ENCODE measurements around the gene ZNF593. TPM values are rescaled to one million over a fixed set of nuclear protein-coding genes. Genes with fewer than 3 reads are reported as not detected.
A peak's percentile ranks its signal among the peaks of the same experiment; 100 is the strongest.

ZNF593 gene
- total and polyA plus RNA-seq, 9 of the 15 experiments (the other 6 are each of a cell fraction or from before 2014, with no cell fraction given), result 9.8 to 334 (median 48.2) TPM

- Histone ChIP-seq H3K27me3 (ENCODE audit: control insufficient read depth in 2 of 2, insufficient read depth in 2 of 2, low read length in 2 of 2) (no peaks in the 10 kb centered on the region), H3K4me3 (no peak overlapping the region), H4K20me1 (replicated peaks; ENCODE audit: control insufficient read depth, insufficient read depth, low read length) (no peaks in the 10 kb centered on the region), H3K9me3 (replicated peaks; ENCODE audit: control insufficient read depth, insufficient read depth, low read depth, low read length) (no peaks in the 10 kb centered on the region), H2AFZ (ENCODE audit: low read depth, low read length) (peak overlapping the region; percentile 67), H3K4me1 (replicated peaks in 1 of 2; ENCODE audit: control insufficient read depth in 2 of 2, insufficient read depth in 2 of 2, low read length in 2 of 2) (peaks cover 23 to 40% of the 10 kb centered on the region in 2 experiments), H3K79me2 (ENCODE audit: control insufficient read depth, insufficient read depth, low read length) (peaks cover 6% of the 10 kb centered on the region; the same call in 2 of the 3 replicates), H3K27ac (ENCODE audit: extremely low read depth, low read depth, low read length) (peak overlapping the region; percentile 7; the same call in 1 of the 3 replicates), H3K36me3 (ENCODE audit: control insufficient read depth, insufficient read depth, low read length) (no peaks in the 10 kb centered on the region), H3K9ac (ENCODE audit: insufficient read depth in 1 of 2, low read depth in 2 of 2, low read length in 2 of 2) (peak overlapping the region in 1 of 2 experiments; percentile 69; a peak in 1 of 4 replicates), H3K4me2 (ENCODE audit: insufficient read depth, low read length) (no peak overlapping the region; the same call in 1 of the 2 replicates), H3K9me1 (ENCODE audit: control insufficient read depth, insufficient read depth, low read length) (no peaks in the 10 kb centered on the region)
- in situ Hi-C loops (cut with MboI), result no loop called here
- FAIRE-seq (no peak), ATAC-seq (no peak), DNase-seq (ENCODE audit: extremely low read depth in 1 of 4, low spot score in 3 of 4) (no peak)
- 86% methylated on average over 2 of the region's 2 CpGs for WGBS (ENCODE audit: insufficient coverage, low coverage, missing lambda C conversion rate)
- no TSS peak for BruUV-seq (replicated peaks)
- ChIA-PET CTCF (ENCODE audit: low intra/inter-chr PET ratio) (no interaction called here), POLR2A (interaction anchor here (0.9 to 1.3 kb wide), 4 partner anchors 9 to 97 kb away, joined by 3 read pairs; no protein-coding TSS in a partner anchor)
- intact Hi-C loops (cut with micrococcal nuclease), result no loop called here
- TF ChIP-seq ZNF316 (IDR thresholded peaks at IDR 0.05), result no peak
- 0 out of 2 replicates have a peak, but pooled peaks have one; percentile 27 for TF ChIP-seq ZNF143 (CRISPR knock-in tag; IDR thresholded peaks at IDR 0.05)
- no peak for TF ChIP-seq CHD7 (IDR thresholded peaks at IDR 0.05; ENCODE audit: low read depth, low read length)
- 0 out of 2 replicates have a peak, but pooled peaks have one; percentile 22 for TF ChIP-seq CEBPG (CRISPR knock-in tag; IDR thresholded peaks at IDR 0.05)
- TF ChIP-seq CEBPG (tag; conservative IDR thresholded peaks at IDR 0.05 in 1 of 2, IDR thresholded peaks at IDR 0.05 in 1 of 2), result no peak
- no peak for TF ChIP-seq POLR3G (IDR thresholded peaks at IDR 0.05; ENCODE audit: extremely low read depth, insufficient read length, insufficient replicate concordance)
- TF ChIP-seq RBBP5 (IDR thresholded peaks at IDR 0.05; ENCODE audit: borderline replicate concordance, insufficient read depth, low read length, poor library complexity, severe bottlenecking), result no peak
- TF ChIP-seq USF1 (CRISPR knock-in tag; IDR thresholded peaks at IDR 0.05), result peak; percentile 35; the same call in 1 of the 2 replicates
Observed at GRCh38 chr1:26132834-26133167, 36.9 kb upstream of the ZNF593 start.
